ENCODE results near the gene GAK. TPM values are rescaled to one million over a fixed set of nuclear protein-coding genes. Genes with fewer than 3 reads are reported as not detected.

Gene GAK
- total RNA-seq, 1 donor from 2014 or later: 27.6 TPM

GRCh38 chr4:893276-893994 is 38.7 kb downstream of the GAK start:
- H3K9me3 Mint-ChIP-seq: no peaks in the 10 kb centered on the region
- H3K4me1 Mint-ChIP-seq: no peaks in the 10 kb centered on the region
- no peaks in the 10 kb centered on the region for H4K20me1 ChIP-seq (ENCODE audit: low read depth)
- H3K27ac Mint-ChIP-seq: no peak overlapping the region
- H3K79me2 ChIP-seq (ENCODE audit: low read depth): no peaks in the 10 kb centered on the region
- H3K36me3 ChIP-seq: no peaks in the 10 kb centered on the region
- no peaks in the 10 kb centered on the region for H3K4me1 ChIP-seq
- H3F3A ChIP-seq (ENCODE audit: low read depth): no peaks in the 10 kb centered on the region
- no peaks in the 10 kb centered on the region for H3K27me3 ChIP-seq
- H3K9me3 ChIP-seq (ENCODE audit: low read depth): no peaks in the 10 kb centered on the region
- no peak overlapping the region for H2AFZ ChIP-seq (replicated peaks)
- H3K4me3 Mint-ChIP-seq: no peak overlapping the region
- no peak overlapping the region for H3K9ac ChIP-seq
- H3K36me3 Mint-ChIP-seq: peaks cover 8% of the 10 kb centered on the region
- H3K27ac ChIP-seq: no peak overlapping the region
- H3K27me3 Mint-ChIP-seq (ENCODE audit: insufficient read depth, low read depth): peaks cover 3% of the 10 kb centered on the region
- no peak overlapping the region for H3K4me2 ChIP-seq
- no peak for DNase-seq (ENCODE audit: low spot score)
- no peak for TF ChIP-seq EZH2 (IDR thresholded peaks at IDR 0.05)
- TF ChIP-seq, protein P1, sequence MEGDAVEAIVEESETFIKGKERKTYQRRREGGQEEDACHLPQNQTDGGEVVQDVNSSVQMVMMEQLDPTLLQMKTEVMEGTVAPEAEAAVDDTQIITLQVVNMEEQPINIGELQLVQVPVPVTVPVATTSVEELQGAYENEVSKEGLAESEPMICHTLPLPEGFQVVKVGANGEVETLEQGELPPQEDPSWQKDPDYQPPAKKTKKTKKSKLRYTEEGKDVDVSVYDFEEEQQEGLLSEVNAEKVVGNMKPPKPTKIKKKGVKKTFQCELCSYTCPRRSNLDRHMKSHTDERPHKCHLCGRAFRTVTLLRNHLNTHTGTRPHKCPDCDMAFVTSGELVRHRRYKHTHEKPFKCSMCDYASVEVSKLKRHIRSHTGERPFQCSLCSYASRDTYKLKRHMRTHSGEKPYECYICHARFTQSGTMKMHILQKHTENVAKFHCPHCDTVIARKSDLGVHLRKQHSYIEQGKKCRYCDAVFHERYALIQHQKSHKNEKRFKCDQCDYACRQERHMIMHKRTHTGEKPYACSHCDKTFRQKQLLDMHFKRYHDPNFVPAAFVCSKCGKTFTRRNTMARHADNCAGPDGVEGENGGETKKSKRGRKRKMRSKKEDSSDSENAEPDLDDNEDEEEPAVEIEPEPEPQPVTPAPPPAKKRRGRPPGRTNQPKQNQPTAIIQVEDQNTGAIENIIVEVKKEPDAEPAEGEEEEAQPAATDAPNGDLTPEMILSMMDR (IDR thresholded peaks at IDR 0.05): no peak
- no peak for TF ChIP-seq EZH2phosphoT487 (IDR thresholded peaks at IDR 0.05)
- H3K4me3 ChIP-seq: no peak overlapping the region

- H3K27ac Mint-ChIP-seq: no peak overlapping the region
- no peak overlapping the region for H3K4me3 ChIP-seq
- no peaks in the 10 kb centered on the region for H3K4me1 ChIP-seq
- no peak overlapping the region for H3K4me3 Mint-ChIP-seq
- no peaks in the 10 kb centered on the region for H3K79me2 ChIP-seq (ENCODE audit: low read depth)
- DNase-seq (ENCODE audit: low spot score): no peak
- H3K36me3 ChIP-seq: no peaks in the 10 kb centered on the region
- no peak overlapping the region for H3K4me2 ChIP-seq
- H3K27me3 Mint-ChIP-seq (ENCODE audit: insufficient read depth, low read depth): peaks cover 3% of the 10 kb centered on the region
- H4K20me1 ChIP-seq (ENCODE audit: low read depth): no peaks in the 10 kb centered on the region
- peaks cover 11% of the 10 kb centered on the region for H3K36me3 Mint-ChIP-seq
- TF ChIP-seq EZH2 (IDR thresholded peaks at IDR 0.05) (no peak), EZH2phosphoT487 (IDR thresholded peaks at IDR 0.05) (no peak)
- TF ChIP-seq, protein P1 (IDR thresholded peaks at IDR 0.05): no peak
- peaks cover 1% of the 10 kb centered on the region for H3F3A ChIP-seq (ENCODE audit: low read depth)
- no peak overlapping the region for H2AFZ ChIP-seq (replicated peaks)
- H3K4me1 Mint-ChIP-seq: no peaks in the 10 kb centered on the region
- no peaks in the 10 kb centered on the region for H3K9me3 ChIP-seq (ENCODE audit: low read depth)
- H3K9ac ChIP-seq: no peak overlapping the region
- no peak overlapping the region for H3K27ac ChIP-seq
- no peaks in the 10 kb centered on the region for H3K27me3 ChIP-seq
- peaks cover under 1% of the 10 kb centered on the region for H3K9me3 Mint-ChIP-seq
Observed at GRCh38 chr4:892780-893179, 39.3 kb downstream of the GAK start.

GRCh38 chr4:891747-892146 is 40.4 kb downstream of the GAK start:
- no peak overlapping the region for H3K4me3 Mint-ChIP-seq
- H3K27me3 Mint-ChIP-seq (ENCODE audit: insufficient read depth, low read depth): peaks cover 5% of the 10 kb centered on the region
- no peaks in the 10 kb centered on the region for H3K79me2 ChIP-seq (ENCODE audit: low read depth)
- no peaks in the 10 kb centered on the region for H3K4me1 Mint-ChIP-seq
- no peak overlapping the region for H3K9ac ChIP-seq
- H3K36me3 Mint-ChIP-seq: peaks cover 16% of the 10 kb centered on the region
- peaks cover 5% of the 10 kb centered on the region for H3K9me3 Mint-ChIP-seq
- H3K36me3 ChIP-seq: no peaks in the 10 kb centered on the region
- no peak overlapping the region for H3K27ac Mint-ChIP-seq
- peak; percentile 52 for DNase-seq (ENCODE audit: low spot score)
- no peak overlapping the region for H2AFZ ChIP-seq (replicated peaks)
- H3F3A ChIP-seq (ENCODE audit: low read depth): peaks cover 7% of the 10 kb centered on the region
- no peak overlapping the region for H3K27ac ChIP-seq
- H3K27me3 ChIP-seq: no peaks in the 10 kb centered on the region
- H3K4me1 ChIP-seq: no peaks in the 10 kb centered on the region
- H4K20me1 ChIP-seq (ENCODE audit: low read depth): no peaks in the 10 kb centered on the region
- no peaks in the 10 kb centered on the region for H3K9me3 ChIP-seq (ENCODE audit: low read depth)
- TF ChIP-seq EZH2 (IDR thresholded peaks at IDR 0.05): no peak
- TF ChIP-seq EZH2phosphoT487 (IDR thresholded peaks at IDR 0.05): no peak
- TF ChIP-seq, protein P1 (IDR thresholded peaks at IDR 0.05): peak; percentile 48
- H3K4me2 ChIP-seq: no peak overlapping the region
- H3K4me3 ChIP-seq: no peak overlapping the region
